Uterus (tissue), 2 donors: Measurements from ENCODE around the gene TIMP3.
"Not testable (repeated sequence)": the region's sequence is repeated elsewhere in the genome, so short reads cannot be mapped to it uniquely, and the experiment has no call there.

Source experiments
- CTCF ChIP-seq, 4 experiments: fragments of 200-600 bp in 2 of 4; fragments of 450-650 bp in 2 of 4; sonication (generic) in 2 of 4; IDR thresholded peaks; one replicate each; pipeline ENCODE4 v1.5.1; 2016 to 2019; ENCODE audit warnings: antibody characterized with exemption in 4 of 4, mild to moderate bottlenecking in 2 of 4, moderate library complexity in 1 of 4
- POLR2A ChIP-seq, 2 donors: fragments of 450-650 bp; IDR thresholded peaks; one replicate each; pipeline ENCODE4 v1.6.1; 2016; ENCODE audit warnings: antibody characterized with exemption in 2 of 2, mild to moderate bottlenecking in 1 of 2, moderate library complexity in 1 of 2

- not testable (repeated sequence) for TF ChIP-seq CTCF, POLR2A (IDR thresholded peaks at IDR 0.05)
These were observed 72.1 kb downstream of the TIMP3 start for GRCh38 chr22:32873604-32874003.
